H1 (cell line): ENCODE measurements around the gene ELFN1. TPM values are rescaled to one million over a fixed set of nuclear protein-coding genes. Genes with fewer than 3 reads are reported as not detected.

Source experiments
- CTCF ChIA-PET: fragments of 300-600 bp; sonication (Branson Sonifier 250); formaldehyde crosslinking; loops from one replicate; lab custom pipeline; 2021; ENCODE audit not compliant: partially characterized antibody; lab: Charles Lee
- POLR2A ChIA-PET: fragments of 300-600 bp; sonication (Branson Sonifier 250); formaldehyde crosslinking; loops from one replicate; lab custom pipeline; 2021; ENCODE audit warnings: inconsistent platforms; ENCODE audit not compliant: partially characterized antibody; lab: Charles Lee
- DNase-seq, 2 experiments: peaks; one replicate each; pipeline versions ENCODE4 v3.0.0 to v3.0.0-alpha.2; 2010 to 2022; ENCODE audit warnings: low spot score in 2 of 2, low read depth in 1 of 2, mixed read lengths in 1 of 2
- FAIRE-seq: peaks from 2 replicates; lab custom pipeline; 2011; peaks lifted over from hg19 to GRCh38; lab: Jason Lieb, UNC
- H2AFZ ChIP-seq: 2 replicates; pipeline ENCODE4 v1.8.1; 2012; ENCODE audit warnings: low read length, inconsistent platforms
- H2AK5ac ChIP-seq: 2 replicates; pipeline ENCODE4 v1.6.1; 2013; ENCODE audit warnings: low read depth, low read length
- H2BK120ac ChIP-seq: replicated peaks from 2 replicates; pipeline ENCODE3; 2013; ENCODE audit warnings: low read depth, low read length, inconsistent platforms
- H2BK12ac ChIP-seq: 2 replicates; pipeline ENCODE4 v1.6.1; 2013; ENCODE audit warnings: low read depth, low read length
- H2BK15ac ChIP-seq: 2 replicates; pipeline ENCODE4 v1.6.1; 2013; ENCODE audit warnings: low read length
- H2BK20ac ChIP-seq: 2 replicates; pipeline ENCODE4 v1.6.1; 2013; ENCODE audit warnings: low read length
- H2BK5ac ChIP-seq: 2 replicates; pipeline ENCODE4 v1.6.1; 2013; ENCODE audit warnings: low read depth, low read length
- H3K14ac ChIP-seq: 2 replicates; pipeline ENCODE4 v1.6.1; 2013; ENCODE audit warnings: inconsistent platforms; ENCODE audit not compliant: insufficient read length
- H3K18ac ChIP-seq: 2 replicates; pipeline ENCODE4 v1.6.1; 2013; ENCODE audit warnings: low read length; ENCODE audit errors: extremely low read depth
- H3K23ac ChIP-seq: 2 replicates; pipeline ENCODE4 v1.6.1; 2013; ENCODE audit warnings: inconsistent platforms; ENCODE audit not compliant: insufficient read length
- H3K23me2 ChIP-seq: 2 replicates; pipeline ENCODE4 v1.6.1; 2013; ENCODE audit warnings: low read depth, low read length
- H3K27ac ChIP-seq: 2 replicates; pipeline ENCODE4 v1.6.1; 2011; ENCODE audit warnings: low read depth, low read length, inconsistent platforms
- H3K27me3 ChIP-seq, 4 experiments: replicated peaks in 1 of 4; 1 replicate in 1 of 4; 2 replicates in 3 of 4; pipeline versions ENCODE4 v1.6.1 to v1.8.1; 2011 to 2013; ENCODE audit warnings: low read length in 3 of 4, mild to moderate bottlenecking in 3 of 4, inconsistent platforms in 2 of 4, mixed read lengths in 2 of 4, moderate library complexity in 1 of 4; ENCODE audit not compliant: control insufficient read depth in 3 of 4, insufficient read depth in 3 of 4; ENCODE audit errors: extremely low read depth in 1 of 4
- H3K36me3 ChIP-seq, 4 experiments: 2 replicates each; pipeline versions ENCODE4 v1.6.1 to v1.8.1; 2011 to 2013; ENCODE audit warnings: mild to moderate bottlenecking in 4 of 4, low read length in 3 of 4, moderate library complexity in 2 of 4, control low read depth in 1 of 4, inconsistent platforms in 1 of 4; ENCODE audit not compliant: insufficient read depth in 4 of 4, control insufficient read depth in 2 of 4
- H3K4ac ChIP-seq: replicated peaks from 2 replicates; pipeline ENCODE3; 2013; ENCODE audit warnings: low read length, low read depth, mixed read lengths, inconsistent platforms; ENCODE audit not compliant: insufficient read length
- H3K4me1 ChIP-seq, 4 experiments: replicated peaks in 1 of 4; 1 replicate in 1 of 4; 2 replicates in 3 of 4; pipeline versions ENCODE4 v1.6.1 to v1.8.1; 2011 to 2013; ENCODE audit warnings: low read length in 3 of 4, inconsistent platforms in 2 of 4, mixed read lengths in 1 of 4; ENCODE audit not compliant: insufficient read depth in 4 of 4, control insufficient read depth in 3 of 4
- H3K4me2 ChIP-seq, 2 experiments: 2 replicates each; pipeline versions ENCODE4 v1.6.1 to v1.8.1; 2011 to 2013; ENCODE audit warnings: low read depth in 2 of 2, low read length in 2 of 2, control low read depth in 1 of 2, inconsistent platforms in 1 of 2, mild to moderate bottlenecking in 1 of 2; ENCODE audit not compliant: insufficient read depth in 1 of 2
- H3K4me3 ChIP-seq, 4 experiments: fragments of 200-600, 300-600 bp in 1 of 4; sonication (generic), shearing (Covaris generic), sonication (Bioruptor Twin) in 1 of 4; 2 replicates each; pipeline versions ENCODE4 v1.5.1 to v1.8.1; 2011 to 2016; ENCODE audit warnings: low read length in 4 of 4, low read depth in 3 of 4, control low read depth in 2 of 4, inconsistent platforms in 2 of 4, mild to moderate bottlenecking in 2 of 4, mixed read lengths in 1 of 4, moderate library complexity in 1 of 4; ENCODE audit not compliant: insufficient read depth in 2 of 4; ENCODE audit errors: extremely low read depth in 1 of 4
- H3K56ac ChIP-seq: replicated peaks from 2 replicates; pipeline ENCODE3; 2013; ENCODE audit warnings: low read depth, mild to moderate bottlenecking, mixed read lengths, low read length, inconsistent platforms; ENCODE audit not compliant: insufficient read length
- H3K79me1 ChIP-seq: 2 replicates; pipeline ENCODE4 v1.6.1; 2013; ENCODE audit warnings: low read depth, low read length, control low read depth
- H3K79me2 ChIP-seq, 2 experiments: 2 replicates each; pipeline versions ENCODE4 v1.6.1 to v1.8.1; 2012 to 2013; ENCODE audit warnings: low read length in 2 of 2, mild to moderate bottlenecking in 2 of 2, inconsistent platforms in 1 of 2; ENCODE audit not compliant: insufficient read depth in 2 of 2, control insufficient read depth in 1 of 2
- H3K9ac ChIP-seq, 4 experiments: replicated peaks in 1 of 4; 1 replicate in 1 of 4; 2 replicates in 3 of 4; pipeline versions ENCODE4 v1.6.1 to v1.8.1; 2011 to 2013; ENCODE audit warnings: low read depth in 3 of 4, low read length in 3 of 4, control low read depth in 2 of 4, mild to moderate bottlenecking in 2 of 4, moderate library complexity in 2 of 4, inconsistent platforms in 1 of 4; ENCODE audit errors: extremely low read depth in 1 of 4
- H3K9me3 ChIP-seq, 2 experiments: 2 replicates each; pipeline versions ENCODE4 v1.6.1 to v1.8.1; 2012 to 2013; ENCODE audit warnings: mild to moderate bottlenecking in 2 of 2, moderate library complexity in 2 of 2, control low read depth in 1 of 2, inconsistent platforms in 1 of 2, low read depth in 1 of 2, low read length in 1 of 2, mixed read lengths in 1 of 2; ENCODE audit not compliant: insufficient read depth in 2 of 2
- H4K20me1 ChIP-seq, 2 experiments: replicated peaks in 1 of 2; 2 replicates each; pipeline versions ENCODE3 to v1.8.1; 2011 to 2013; ENCODE audit warnings: inconsistent platforms in 2 of 2, low read length in 2 of 2, mild to moderate bottlenecking in 1 of 2; ENCODE audit not compliant: insufficient read depth in 2 of 2, control insufficient read depth in 1 of 2
- H4K5ac ChIP-seq: 2 replicates; pipeline ENCODE4 v1.6.1; 2013; ENCODE audit warnings: low read length, low read depth, mixed read lengths, inconsistent platforms; ENCODE audit not compliant: insufficient read length
- H4K8ac ChIP-seq: 2 replicates; pipeline ENCODE4 v1.8.0; 2013; ENCODE audit warnings: mild to moderate bottlenecking, moderate library complexity, low read length, inconsistent platforms; ENCODE audit not compliant: insufficient read depth; ENCODE audit errors: extremely low read depth
- H4K91ac ChIP-seq: replicated peaks from 2 replicates; pipeline ENCODE3; 2013; ENCODE audit warnings: low read length, mixed read lengths, inconsistent platforms; ENCODE audit not compliant: insufficient read length
- ASH2L ChIP-seq: fragments of 200-600, 300-600 bp; sonication (generic); IDR thresholded peaks from one replicate; pipeline ENCODE4 v1.7.1; 2017; ENCODE audit warnings: low read length
- BACH1 ChIP-seq: IDR thresholded peaks from 2 replicates; pipeline ENCODE4 v1.6.1; 2012; ENCODE audit warnings: low read length, improper control_type of control experiment
- EGR1 ChIP-seq: IDR thresholded peaks from 2 replicates; pipeline ENCODE4 v1.6.1; 2011; ENCODE audit warnings: low read depth, low read length, borderline replicate concordance
- GTF2F1 ChIP-seq: IDR thresholded peaks from 2 replicates; pipeline ENCODE4 v1.6.1; 2012; ENCODE audit warnings: low read depth, low read length, improper control_type of control experiment, borderline replicate concordance
- PHF8 ChIP-seq: fragments of 200-600 bp; sonication (generic); conservative IDR thresholded peaks from 2 replicates; pipeline ENCODE4 v1.7.1; 2012; ENCODE audit warnings: low read depth, mild to moderate bottlenecking, inconsistent platforms, low read length, moderate library complexity
- RBBP5 ChIP-seq: IDR thresholded peaks from 2 replicates; pipeline ENCODE4 v1.7.1; 2012; ENCODE audit warnings: low read depth, mild to moderate bottlenecking, inconsistent platforms, low read length, moderate library complexity, borderline replicate concordance
- RNF2 ChIP-seq: fragments of 200-900, 300-1000 bp; sonication (generic); IDR thresholded peaks from 2 replicates; pipeline ENCODE4 v1.7.1; 2016; ENCODE audit warnings: borderline replicate concordance, low read depth, mild to moderate bottlenecking, antibody characterized with exemption, low read length; ENCODE audit not compliant: poor library complexity, severe bottlenecking; ENCODE audit errors: missing control alignments
- RXRA ChIP-seq: IDR thresholded peaks from 2 replicates; pipeline ENCODE4 v1.6.1; 2011; ENCODE audit warnings: low read depth, mild to moderate bottlenecking, low read length, moderate library complexity; ENCODE audit not compliant: insufficient read depth
- SRF ChIP-seq: IDR thresholded peaks from 2 replicates; pipeline ENCODE4 v1.6.1; 2011; ENCODE audit warnings: mild to moderate bottlenecking, low read depth, low read length, moderate library complexity
- WGBS, 2 experiments: shearing (Covaris generic) in 1 of 2; methylation state at CpG; one replicate each; pipeline versions ENCODE4 v1.1.6 to v1.1.7; 2013 to 2015; ENCODE audit warnings: low lambda C conversion rate in 2 of 2, mixed read lengths in 2 of 2, inconsistent platforms in 1 of 2, low coverage in 1 of 2, missing lambda C conversion rate in 1 of 2; ENCODE audit not compliant: insufficient replicate concordance in 2 of 2, insufficient coverage in 1 of 2, insufficient read length in 1 of 2; ENCODE audit errors: extremely low coverage in 1 of 2, missing lambda C conversion rate in 1 of 2; 5-methylcytosine and 5-hydroxymethylcytosine counted together
- polyA plus RNA-seq, 7 experiments: library from polyadenylated mRNA; depleted of rRNA in 3 of 7; stranded (reverse) in 5 of 7; unstranded in 2 of 7; fragments of >200 nt in 5 of 7; fragments of 200-250 nt in 2 of 7; gene quantifications; 1 replicate in 5 of 7; 2 replicates in 1 of 7; 4 replicates in 1 of 7; pipeline versions ENCODE4 v1.2.1 to v1.2.3, GENCODE V29; 2011 to 2013; ENCODE audit warnings: missing spikeins in 2 of 7, mixed read lengths in 2 of 7
- total RNA-seq: library from RNA; stranded (reverse); fragmentation: NEBNext Ultra II Directional; extraction: Animal tissue kit (Norgen Biotek cat#: 25700); gene quantifications from 2 replicates; pipeline ENCODE4 v1.2.1, GENCODE V29; 2021

Gene ELFN1
- total and polyA plus RNA-seq, 2 of the 8 experiments (the other 6 are each of a cell fraction or from before 2014, with no cell fraction given) = 2.0 to 4.5 TPM

DNA sequence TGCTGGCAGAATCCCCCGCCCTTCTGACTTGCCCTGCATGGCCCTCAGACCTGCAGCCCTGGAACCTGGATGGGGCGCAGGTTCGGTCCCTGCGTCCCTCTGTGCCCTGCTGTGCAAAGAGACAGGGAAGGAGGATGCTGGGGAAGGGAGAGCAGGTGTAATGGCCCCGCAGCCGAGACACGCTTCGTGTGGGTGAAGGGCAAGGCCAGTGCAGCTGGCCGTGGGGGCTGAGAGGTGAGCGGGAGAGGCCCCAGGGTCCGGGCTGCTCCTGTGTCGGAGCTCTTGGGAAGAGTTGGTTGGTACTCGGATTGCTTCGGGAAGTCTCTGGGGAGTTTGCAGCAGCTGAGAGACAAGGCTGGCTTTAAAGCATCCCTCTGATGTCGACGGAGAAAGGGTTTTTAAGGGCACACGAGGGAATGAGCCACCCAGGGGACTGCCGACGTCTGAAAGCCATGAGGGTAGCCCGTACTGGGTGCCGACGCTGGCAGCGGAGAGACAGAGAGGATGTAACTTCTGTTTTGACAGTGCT, 6.5 kb downstream of the ELFN1 start:
- POLR2A ChIA-PET = interaction anchor here (4.5 kb wide), 1 partner anchor 17 kb away, joined by 9 read pairs; no protein-coding TSS in a partner anchor
- Histone ChIP-seq H3K9me3 (no peaks in the 10 kb centered on the region), H4K91ac (no peak overlapping the region), H2AK5ac (no peak overlapping the region), H3K27ac (no peak overlapping the region), H2BK120ac (no peak overlapping the region), H2BK20ac (no peak overlapping the region), H3K23me2 (no peaks in the 10 kb centered on the region), H3K9ac (no peak overlapping the region), H3K23ac (no peak overlapping the region), H2BK15ac (no peak overlapping the region), H3K36me3 (no peaks in the 10 kb centered on the region; a peak in 1 of 8 replicates), H2AFZ (no peak overlapping the region), H3K27me3 (peaks cover under 1 to 9% (median 7%) of the 10 kb centered on the region in 4 experiments), H3K79me1 (peaks cover 4% of the 10 kb centered on the region; the same call in 1 of the 2 replicates), H3K18ac (no peak overlapping the region), H3K4ac (no peak overlapping the region), H3K79me2 (no peaks in the 10 kb centered on the region), H3K4me1 (no peaks in the 10 kb centered on the region; a peak in 3 of 7 replicates), H4K8ac (no peak overlapping the region), H3K4me2 (no peak overlapping the region), H4K5ac (no peak overlapping the region), H2BK5ac (no peak overlapping the region), H3K56ac (no peak overlapping the region), H2BK12ac (no peak overlapping the region), H3K14ac (no peak overlapping the region), H3K4me3 (no peak overlapping the region), H4K20me1 (peaks cover 0 to 12% of the 10 kb centered on the region in 2 experiments)
- no peak for DNase-seq
- CTCF ChIA-PET = interaction anchor here (0.6 to 1.9 kb wide), 3 partner anchors 14 to 82 kb away, joined by 3 to 12 read pairs (median 5); no protein-coding TSS in a partner anchor
- FAIRE-seq = no peak
- WGBS, 2 experiments = 91% methylated on average over 23 of the region's 23 CpGs; no CpG with 5 or more reads in 1 of the 2 experiments
- TF ChIP-seq PHF8 (no peak), SRF (no peak), BACH1 (no peak), GTF2F1 (no peak), EGR1 (no peak), ASH2L (no peak), RNF2 (no peak), RBBP5 (no peak), RXRA (no peak)
